ENCODE data around the gene C5orf63.

C5orf63 gene

GRCh38 chr5:127068493-127069214, 4.6 kb downstream of the C5orf63 start:
- peak; percentile 72 for ATAC-seq
- TF ChIP-seq ISL1 (CRISPR knock-in tag; IDR thresholded peaks at IDR 0.05) (peak; percentile 93), CSRNP3 (CRISPR knock-in tag; IDR thresholded peaks at IDR 0.05) (no peak), CREB5 (CRISPR knock-in tag; IDR thresholded peaks at IDR 0.05; ENCODE audit: low read depth) (peak; percentile 64; the same call in 1 of the 2 replicates), PATZ1 (CRISPR knock-in tag; IDR thresholded peaks at IDR 0.05; ENCODE audit: borderline replicate concordance) (no peak), TCF4 (CRISPR knock-in tag; IDR thresholded peaks at IDR 0.05; ENCODE audit: borderline replicate concordance) (no peak)

- no peak for ATAC-seq
- no peak for TF ChIP-seq BACH2 (CRISPR knock-in tag; IDR thresholded peaks at IDR 0.05; ENCODE audit: borderline replicate concordance)
- TF ChIP-seq CSDC2 (CRISPR knock-in tag; IDR thresholded peaks at IDR 0.05), result no peak
- TF ChIP-seq PPARA (CRISPR knock-in tag; IDR thresholded peaks at IDR 0.05; ENCODE audit: borderline replicate concordance), result no peak
- no peak for TF ChIP-seq ZFP3 (CRISPR knock-in tag; IDR thresholded peaks at IDR 0.05)
- TF ChIP-seq ZNF8 (CRISPR knock-in tag; IDR thresholded peaks at IDR 0.05), result no peak
- no peak for TF ChIP-seq ARNTL (CRISPR knock-in tag; IDR thresholded peaks at IDR 0.05; ENCODE audit: borderline replicate concordance, low read depth)
- no peak for TF ChIP-seq SNAI2 (CRISPR knock-in tag; IDR thresholded peaks at IDR 0.05)
- TF ChIP-seq TCF4 (CRISPR knock-in tag; IDR thresholded peaks at IDR 0.05; ENCODE audit: borderline replicate concordance), result no peak
- no peak for TF ChIP-seq PATZ1 (CRISPR knock-in tag; IDR thresholded peaks at IDR 0.05; ENCODE audit: borderline replicate concordance)
- no peak for TF ChIP-seq ZFP30 (CRISPR knock-in tag; IDR thresholded peaks at IDR 0.05)
- TF ChIP-seq ZNF70 (CRISPR knock-in tag; IDR thresholded peaks at IDR 0.05), result no peak
- TF ChIP-seq TOX (CRISPR knock-in tag; IDR thresholded peaks at IDR 0.05; ENCODE audit: borderline replicate concordance), result no peak
- TF ChIP-seq ZNF565 (CRISPR knock-in tag; conservative IDR thresholded peaks at IDR 0.05; ENCODE audit: low read depth), result no peak
- TF ChIP-seq ZC3H10 (CRISPR knock-in tag; IDR thresholded peaks at IDR 0.05), result no peak
- TF ChIP-seq RARB (CRISPR knock-in tag; IDR thresholded peaks at IDR 0.05), result no peak
These were observed 6.6 kb downstream of the C5orf63 start for GRCh38 chr5:127066721-127067120.

- no peak for ATAC-seq
- TF ChIP-seq CSRNP3 (CRISPR knock-in tag; IDR thresholded peaks at IDR 0.05) (no peak), ZNF70 (CRISPR knock-in tag; IDR thresholded peaks at IDR 0.05) (no peak), CSDC2 (CRISPR knock-in tag; IDR thresholded peaks at IDR 0.05) (no peak), TSHZ2 (CRISPR knock-in tag; IDR thresholded peaks at IDR 0.05) (no peak), PATZ1 (CRISPR knock-in tag; IDR thresholded peaks at IDR 0.05; ENCODE audit: borderline replicate concordance) (no peak), RARB (CRISPR knock-in tag; IDR thresholded peaks at IDR 0.05) (no peak)
These were observed 9.0 kb downstream of the C5orf63 start for GRCh38 chr5:127064253-127064840.
